Mononuclear cell (primary cell): ENCODE data around the gene CYSRT1. TPM values are rescaled to one million over a fixed set of nuclear protein-coding genes. Genes with fewer than 3 reads are reported as not detected.
A peak's percentile ranks its signal among the peaks of the same experiment; 100 is the strongest.

Source experiments
- H3K27me3 ChIP-seq: 2 replicates; pipeline ENCODE4 v1.6.0; 2011; ENCODE audit warnings: low read length, control low read depth; ENCODE audit not compliant: insufficient read depth
- H3K4me1 ChIP-seq: 2 replicates; pipeline ENCODE4 v1.5.1; 2011; ENCODE audit warnings: mild to moderate bottlenecking, low read length, control low read depth; ENCODE audit not compliant: insufficient read depth
- H3K4me3 ChIP-seq: 2 replicates; pipeline ENCODE4 v1.5.1; 2011; ENCODE audit warnings: mild to moderate bottlenecking, low read length, moderate library complexity
- H3K9me3 ChIP-seq: 2 replicates; pipeline ENCODE4 v1.5.1; 2011; ENCODE audit warnings: low read depth, mild to moderate bottlenecking, control low read depth, low read length
- total RNA-seq: library from RNA; depleted of rRNA; stranded (reverse); fragments of >200 nt; gene quantifications from one replicate; pipeline ENCODE4 v1.2.3, GENCODE V29; 2012

The CYSRT1 gene
- total RNA-seq, 1 donor, result 0.21 TPM

DNA sequence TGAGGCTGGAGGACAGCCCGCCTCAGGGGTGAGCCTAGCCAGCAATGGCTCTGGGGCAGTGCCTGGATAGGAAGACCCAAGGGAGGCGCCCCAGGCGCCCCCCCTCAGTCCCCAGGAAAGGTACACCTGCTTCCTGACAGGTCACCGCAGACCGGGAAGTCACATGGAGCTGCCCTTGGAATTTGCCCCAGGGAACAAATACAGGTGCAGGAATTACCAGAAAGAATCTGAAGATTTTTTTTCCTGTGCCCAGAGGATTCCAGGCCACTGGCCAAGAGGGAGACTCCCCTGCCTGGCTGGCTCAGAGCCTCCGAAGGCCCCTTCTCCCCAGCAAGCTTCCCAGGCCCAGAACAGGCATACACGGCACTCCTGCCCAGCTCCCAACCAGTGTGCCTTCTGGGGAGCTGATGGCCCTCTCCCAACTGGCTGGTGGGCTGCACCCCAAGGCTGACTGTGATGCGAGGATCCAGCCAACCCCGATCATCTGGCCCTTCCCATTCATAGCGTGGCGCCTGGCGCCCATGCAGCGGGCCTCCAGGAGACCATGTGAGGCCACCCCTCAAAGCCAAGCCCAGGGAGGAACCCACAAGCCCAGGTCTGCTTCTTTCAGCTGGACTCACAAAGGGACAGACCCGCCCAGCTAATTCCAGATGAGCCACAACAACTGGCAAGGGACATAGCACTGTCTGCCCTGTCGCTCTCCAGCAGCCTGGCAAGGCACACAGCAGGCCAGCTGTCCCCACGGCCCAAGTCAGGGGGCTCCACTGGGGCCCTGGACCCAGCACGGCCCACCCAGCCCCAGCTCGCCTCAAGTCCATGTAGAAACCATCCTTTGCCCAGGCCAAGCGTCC is 26.7 kb upstream of the CYSRT1 start:
- H3K27me3 ChIP-seq, result no peaks in the 10 kb centered on the region
- H3K4me3 ChIP-seq, result no peak overlapping the region
- H3K4me1 ChIP-seq, result peaks cover 28% of the 10 kb centered on the region
- no peaks in the 10 kb centered on the region for H3K9me3 ChIP-seq

DNA sequence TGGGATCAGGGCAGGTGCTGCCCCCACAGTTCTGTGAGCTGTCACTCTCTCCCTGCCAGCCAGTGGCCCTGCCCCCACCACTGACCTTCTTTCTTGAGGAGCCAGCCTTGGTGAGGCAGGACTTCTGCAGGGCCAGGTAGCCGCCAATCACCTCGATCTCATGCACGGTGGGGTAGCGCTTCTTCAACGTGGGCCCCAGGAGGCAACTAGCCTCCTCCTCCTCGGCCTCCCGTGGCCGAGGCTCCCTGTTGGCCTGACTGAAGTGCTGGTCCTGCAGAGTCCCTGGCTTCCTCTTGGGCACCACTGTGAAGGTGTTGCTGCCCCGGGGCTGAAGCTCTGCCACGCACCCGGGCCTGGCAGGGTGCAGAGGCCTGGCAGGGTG is 26.1 kb upstream of the CYSRT1 start:
- no peak overlapping the region for H3K4me3 ChIP-seq
- no peaks in the 10 kb centered on the region for H3K27me3 ChIP-seq
- peaks cover 30% of the 10 kb centered on the region for H3K4me1 ChIP-seq
- H3K9me3 ChIP-seq, result no peaks in the 10 kb centered on the region

DNA sequence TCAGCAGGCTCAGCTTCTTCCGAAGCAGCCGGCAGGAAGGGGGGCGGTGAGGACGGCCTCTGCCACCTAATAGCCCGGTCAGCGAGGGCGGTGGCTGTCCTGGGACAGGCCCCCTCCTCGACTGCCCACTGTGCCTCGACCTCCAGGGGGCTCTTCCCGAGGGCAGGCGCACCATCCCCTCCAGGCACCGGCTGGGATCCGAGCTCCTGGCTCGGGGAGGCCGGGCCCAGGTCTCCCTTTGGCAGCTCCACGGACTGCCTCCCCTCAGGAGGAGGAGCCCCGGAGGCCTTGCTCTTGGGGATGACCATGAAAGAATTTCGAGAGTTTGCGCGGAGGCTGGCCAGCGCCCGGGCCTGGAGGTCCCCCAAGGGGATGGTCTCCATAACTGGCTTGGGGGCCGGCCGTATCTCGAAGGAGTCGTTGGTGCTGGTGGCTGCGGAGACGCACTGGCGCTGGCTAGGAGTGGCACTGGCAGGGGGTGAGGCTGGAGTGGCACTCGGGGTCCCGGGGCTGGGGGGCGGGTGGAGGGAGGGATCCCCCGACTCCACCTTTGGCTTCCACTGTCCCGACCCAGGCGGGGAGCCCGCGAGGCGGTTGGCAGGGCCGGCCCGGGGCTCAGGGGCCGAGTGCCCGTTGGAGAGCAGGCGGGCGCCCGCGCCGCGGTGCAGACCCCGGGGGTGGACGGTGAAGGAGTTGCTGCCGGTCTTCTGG is 25.4 kb upstream of the CYSRT1 start:
- Histone ChIP-seq H3K9me3 (no peaks in the 10 kb centered on the region), H3K27me3 (no peaks in the 10 kb centered on the region), H3K4me3 (no peak overlapping the region), H3K4me1 (peaks cover 36% of the 10 kb centered on the region)

DNA sequence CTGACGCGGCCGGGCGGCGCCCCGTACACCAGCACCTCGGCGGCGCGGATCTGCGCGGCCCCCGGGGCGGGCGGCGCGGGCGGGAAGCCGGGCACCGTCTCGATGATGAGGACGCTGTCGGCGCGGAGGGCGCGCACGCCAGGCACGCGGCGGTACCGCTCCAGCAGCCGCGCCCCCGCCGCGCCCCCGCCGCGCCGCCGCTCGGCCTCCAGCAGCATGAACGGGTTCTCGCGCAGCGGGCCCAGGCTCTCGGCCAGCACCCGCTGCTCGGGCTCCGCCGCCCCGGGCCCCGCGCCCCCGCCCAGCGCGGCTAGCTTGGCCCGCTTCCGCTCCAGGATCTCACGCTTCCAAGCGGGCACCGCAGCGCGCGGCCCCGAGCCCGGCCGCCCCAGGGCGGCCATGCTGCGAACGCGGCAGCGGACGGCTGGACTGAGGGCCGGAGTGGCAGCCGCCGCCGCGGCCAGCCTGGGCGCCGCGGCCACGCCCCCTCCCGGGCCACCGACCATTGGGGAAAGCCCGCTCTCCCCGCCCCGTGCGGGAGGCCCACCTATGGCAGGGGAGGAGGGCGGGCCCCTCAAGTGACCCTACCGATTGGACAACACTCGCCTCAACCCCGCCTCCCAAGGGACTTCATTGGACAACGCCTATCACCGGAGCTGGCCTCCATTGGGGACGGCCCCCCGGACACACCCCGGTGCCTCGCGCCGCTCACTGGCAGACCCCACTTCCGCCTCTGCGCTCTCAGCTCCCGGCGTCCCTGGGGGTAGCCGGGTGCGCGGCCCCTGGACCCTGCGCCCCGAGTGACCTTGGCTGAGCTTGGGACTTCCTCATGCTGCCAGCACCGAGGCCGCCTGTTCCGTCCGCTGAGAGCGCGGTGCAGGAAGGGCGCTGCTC is 24.4 kb upstream of the CYSRT1 start, which contains the start of gene TPRN:
Gene TPRN, minus strand, starts transcription at position 431 of the 894 bp plus-strand sequence. Its CDS starts 30 bp downstream, at position 401.
- no peaks in the 10 kb centered on the region for H3K27me3 ChIP-seq
- H3K4me3 ChIP-seq, result peak within 1 kb of the TSS; percentile 57
- peaks cover 43% of the 10 kb centered on the region for H3K4me1 ChIP-seq
- no peaks in the 10 kb centered on the region for H3K9me3 ChIP-seq

DNA sequence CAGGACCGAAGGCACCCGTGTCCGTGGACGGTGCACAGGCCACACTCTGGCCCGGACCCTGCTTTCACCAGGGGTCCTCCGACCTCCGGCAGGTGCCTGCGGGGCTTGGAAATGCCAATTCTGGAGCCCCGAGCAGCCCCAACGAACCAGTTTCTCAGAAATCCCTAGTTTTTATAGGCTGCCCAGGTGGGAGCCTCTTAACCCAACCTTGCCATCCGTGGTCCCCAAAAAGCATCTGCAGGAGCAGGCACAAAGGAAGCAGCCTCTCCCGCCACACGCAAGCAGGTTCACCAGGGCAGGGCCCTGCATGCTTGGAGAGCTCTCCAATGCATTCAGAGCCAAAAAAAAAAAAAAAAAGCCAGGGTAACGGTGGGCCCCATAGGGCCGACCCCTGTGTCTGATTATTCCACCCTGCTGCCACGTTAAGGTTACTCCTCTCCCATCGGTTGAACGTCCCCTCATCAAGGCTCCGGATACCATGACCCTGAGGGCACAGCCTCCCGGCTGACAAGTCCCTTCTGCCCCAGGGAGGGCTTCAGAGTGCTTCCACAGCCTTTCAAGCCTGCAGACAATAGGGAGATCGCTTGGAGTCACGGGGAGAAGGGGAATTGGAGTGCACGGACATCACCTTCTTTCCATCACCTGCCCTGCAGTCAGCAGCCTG is 23.6 kb upstream of the CYSRT1 start:
- peaks cover 50% of the 10 kb centered on the region for H3K4me1 ChIP-seq
- no peaks in the 10 kb centered on the region for H3K9me3 ChIP-seq
- H3K4me3 ChIP-seq, result peak overlapping the region; percentile 57
- no peaks in the 10 kb centered on the region for H3K27me3 ChIP-seq

DNA sequence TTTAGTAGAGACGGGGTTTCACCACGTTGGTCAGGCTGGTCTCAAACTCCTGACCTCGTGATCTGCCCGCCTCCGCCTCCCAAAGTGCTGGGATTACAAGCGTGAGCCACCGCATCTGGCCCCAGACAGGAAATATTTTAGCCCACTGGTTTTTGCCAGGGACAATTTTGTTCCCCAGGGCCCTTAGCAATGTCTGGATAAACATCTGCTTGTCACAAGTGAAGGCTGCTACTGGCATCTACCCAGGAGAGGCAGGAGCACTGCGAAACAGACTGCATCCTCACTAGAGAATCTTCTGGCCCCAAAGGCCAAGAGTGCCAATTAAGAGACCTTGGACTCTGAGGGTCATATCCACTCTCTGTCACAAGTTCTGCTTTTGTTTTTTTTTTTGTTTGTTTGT is 22.0 kb upstream of the CYSRT1 start:
- no peak overlapping the region for H3K4me3 ChIP-seq
- H3K4me1 ChIP-seq, result peaks cover 57% of the 10 kb centered on the region

DNA sequence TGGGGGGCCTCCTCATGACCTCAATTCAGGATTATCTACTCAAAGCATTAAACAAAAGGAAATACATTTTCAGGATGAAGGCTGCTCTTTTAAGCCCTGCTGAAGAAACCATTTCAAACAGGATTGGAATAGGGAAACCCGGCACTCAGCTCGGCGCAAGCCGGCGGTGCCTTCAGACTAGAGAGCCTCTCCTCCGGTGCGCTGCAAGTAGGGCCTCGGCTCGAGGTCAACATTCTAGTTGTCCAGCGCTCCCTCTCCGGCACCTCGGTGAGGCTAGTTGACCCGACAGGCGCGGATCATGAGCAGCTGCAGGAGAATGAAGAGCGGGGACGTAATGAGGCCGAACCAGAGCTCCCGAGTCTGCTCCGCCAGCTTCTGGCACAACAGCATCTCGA is 20.2 kb upstream of the CYSRT1 start:
- Histone ChIP-seq H3K4me1 (peaks cover 44% of the 10 kb centered on the region), H3K27me3 (no peaks in the 10 kb centered on the region), H3K4me3 (peak overlapping the region; percentile 94), H3K9me3 (no peaks in the 10 kb centered on the region)

More for the DNA sequence above, 22.0 kb upstream of the CYSRT1 start:
- Histone ChIP-seq H3K27me3 (no peaks in the 10 kb centered on the region), H3K9me3 (no peaks in the 10 kb centered on the region)

DNA sequence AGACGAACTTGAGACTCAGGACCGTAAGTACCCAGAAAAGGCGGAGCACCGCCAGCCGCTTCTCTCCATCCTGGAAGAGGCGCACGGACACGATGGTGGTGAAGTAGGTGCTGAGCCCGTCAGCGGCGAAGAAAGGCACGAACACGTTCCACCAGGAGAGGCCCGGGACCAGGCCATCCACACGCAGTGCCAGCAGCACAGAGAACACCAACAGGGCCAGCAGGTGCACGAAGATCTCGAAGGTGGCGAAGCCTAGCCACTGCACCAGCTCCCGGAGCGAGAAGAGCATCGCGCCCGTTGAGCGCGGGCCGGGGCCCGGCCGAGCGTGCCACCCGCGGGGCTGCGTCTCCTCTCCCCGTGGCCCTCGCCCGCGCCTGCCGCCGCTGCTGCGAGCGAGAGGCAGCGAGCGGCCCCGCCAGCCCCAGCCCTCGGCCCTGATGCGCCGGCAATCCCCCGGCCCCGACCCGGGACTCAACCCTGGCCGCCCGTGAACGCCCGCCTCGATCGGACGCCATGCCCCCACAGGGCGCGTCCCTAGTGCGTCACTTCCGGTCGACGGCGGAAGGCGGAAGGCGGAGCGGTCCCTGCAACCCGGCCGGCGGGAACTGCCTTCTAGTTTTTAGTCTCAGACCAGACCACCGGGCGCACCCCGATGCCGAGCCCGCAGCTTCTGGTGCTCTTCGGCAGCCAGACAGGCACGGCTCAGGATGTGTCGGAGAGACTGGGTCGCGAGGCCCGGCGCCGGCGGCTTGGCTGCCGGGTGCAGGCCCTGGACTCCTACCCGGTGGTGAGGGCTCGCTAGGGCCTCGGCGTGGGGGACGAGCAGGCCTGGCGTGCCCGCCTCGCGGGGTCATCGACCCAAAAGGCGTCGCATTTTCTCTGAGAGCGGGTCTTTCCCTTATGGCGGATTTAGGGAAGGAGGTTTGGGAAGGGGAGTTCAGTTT is 19.6 kb upstream of the CYSRT1 start, which contains the start of the genes NDOR1 and TMEM203:
Gene NDOR1, plus strand, starts transcription at position 575 of the 944 bp plus-strand sequence. Its CDS starts 78 bp downstream, at position 653.
Gene TMEM203, minus strand, starts transcription at position 523 of the 944 bp plus-strand sequence. Its CDS starts 234 bp downstream, at position 289.
- H3K4me1 ChIP-seq, result peaks cover 44% of the 10 kb centered on the region
- H3K4me3 ChIP-seq, result peak within 1 kb of the TSS; percentile 94
- no peaks in the 10 kb centered on the region for H3K9me3 ChIP-seq
- H3K27me3 ChIP-seq, result no peaks in the 10 kb centered on the region

DNA sequence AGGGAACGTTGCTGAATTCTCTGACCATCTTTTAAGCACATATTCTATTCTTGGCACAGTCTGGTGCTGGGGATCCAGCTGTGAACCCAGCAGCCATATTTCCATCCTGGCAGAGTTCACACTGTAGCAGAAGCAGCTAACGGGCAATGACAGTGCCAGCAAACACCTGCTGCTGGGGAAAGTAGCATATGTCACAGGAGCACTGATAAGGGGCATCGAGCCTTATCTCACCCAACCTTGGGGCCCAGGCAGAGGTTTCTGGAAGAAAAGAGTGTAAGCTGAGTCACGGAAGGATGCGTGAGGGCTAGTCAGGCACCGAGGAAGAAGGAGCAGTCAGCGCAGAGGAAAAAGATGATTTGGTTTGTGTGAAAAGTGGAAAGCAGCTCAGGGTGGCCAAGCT is 18.4 kb upstream of the CYSRT1 start:
- Histone ChIP-seq H3K9me3 (no peaks in the 10 kb centered on the region), H3K4me3 (no peak overlapping the region), H3K27me3 (no peaks in the 10 kb centered on the region), H3K4me1 (peaks cover 38% of the 10 kb centered on the region)

DNA sequence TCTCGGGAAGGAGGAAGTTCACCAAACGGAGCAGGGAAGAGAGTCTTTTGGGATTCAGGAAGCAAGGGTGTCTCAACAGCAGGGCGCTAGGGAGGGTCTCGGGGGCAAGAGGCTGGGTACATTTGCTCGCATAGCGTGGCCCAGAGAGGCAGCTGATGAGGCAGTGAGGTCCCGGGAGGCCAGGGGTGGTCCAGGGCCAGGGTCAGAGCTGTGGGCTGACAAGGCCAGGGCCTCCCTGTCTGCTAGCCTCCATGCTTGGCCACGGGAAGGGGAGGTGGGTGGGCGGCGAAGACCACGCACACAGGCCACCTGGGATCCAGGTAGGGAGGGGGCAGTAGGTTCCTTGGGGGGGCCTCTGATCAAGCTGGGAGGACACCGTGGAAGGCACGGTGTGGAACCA is 13.4 kb upstream of the CYSRT1 start:
- H3K4me1 ChIP-seq, result peaks cover 5% of the 10 kb centered on the region
- H3K4me3 ChIP-seq, result no peak overlapping the region
- H3K9me3 ChIP-seq, result no peaks in the 10 kb centered on the region
- no peaks in the 10 kb centered on the region for H3K27me3 ChIP-seq

DNA sequence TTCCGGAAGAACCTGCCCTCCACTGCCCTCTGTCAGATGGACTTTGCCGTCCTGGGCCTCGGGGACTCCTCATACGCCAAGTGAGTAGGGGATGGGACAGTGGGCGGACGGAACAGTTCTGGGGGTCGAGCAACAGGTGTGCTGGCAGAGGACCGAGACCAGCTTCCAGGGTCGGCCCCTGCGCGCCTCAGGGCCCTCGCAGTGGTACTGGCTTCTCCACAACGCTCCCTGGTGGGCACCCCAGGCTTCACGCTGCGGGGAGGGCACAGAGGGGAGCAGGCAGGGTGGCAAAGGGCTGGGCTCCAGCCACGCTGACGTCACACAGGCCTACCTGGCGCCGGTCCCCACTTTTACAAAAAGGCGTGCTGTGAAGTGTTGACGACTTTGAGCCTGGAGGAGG is 12.5 kb upstream of the CYSRT1 start:
- Histone ChIP-seq H3K4me1 (no peaks in the 10 kb centered on the region), H3K4me3 (no peak overlapping the region), H3K27me3 (no peaks in the 10 kb centered on the region), H3K9me3 (no peaks in the 10 kb centered on the region)

DNA sequence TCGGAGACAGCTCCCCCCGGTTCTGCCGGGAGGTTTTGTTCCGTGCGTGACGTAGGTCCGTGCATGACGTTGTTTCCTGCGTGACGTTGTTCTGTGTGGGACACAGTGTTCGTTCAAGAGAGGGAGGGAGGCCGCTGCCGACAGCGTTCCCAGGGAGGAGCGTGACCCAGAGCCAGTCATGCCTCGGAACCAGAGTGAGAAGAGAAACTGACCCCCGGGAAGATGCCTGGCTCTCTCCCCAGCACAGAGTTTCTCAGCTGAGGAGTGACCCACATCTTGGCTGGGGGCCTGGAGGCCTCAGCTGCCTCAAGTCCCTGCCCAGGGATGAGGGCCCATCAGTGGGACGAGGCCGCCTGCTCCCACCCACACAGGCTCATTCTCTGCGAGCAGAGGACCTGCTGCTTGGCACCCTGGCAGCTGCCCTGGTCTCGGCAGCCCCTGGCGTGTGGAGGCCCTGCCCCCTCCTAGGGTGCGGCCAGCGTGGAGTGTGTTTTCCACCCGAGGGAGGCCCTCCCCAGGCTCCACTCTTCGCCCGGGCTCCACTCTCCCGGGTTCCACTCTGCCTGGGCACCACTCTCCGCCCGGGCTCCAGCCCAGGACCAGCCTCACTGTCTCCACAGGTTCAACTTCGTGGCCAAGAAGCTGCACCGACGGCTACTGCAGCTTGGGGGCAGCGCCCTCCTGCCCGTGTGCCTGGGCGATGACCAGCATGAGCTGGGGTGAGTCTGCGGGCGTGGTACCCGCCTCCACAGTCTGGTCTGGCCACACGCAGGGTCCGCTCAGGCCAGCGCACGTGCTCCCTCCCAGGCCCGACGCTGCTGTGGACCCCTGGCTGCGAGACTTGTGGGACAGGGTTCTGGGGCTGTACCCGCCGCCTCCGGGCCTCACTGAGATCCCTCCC is 11.6 kb upstream of the CYSRT1 start:
- Histone ChIP-seq H3K4me3 (no peak overlapping the region), H3K4me1 (no peaks in the 10 kb centered on the region), H3K9me3 (no peaks in the 10 kb centered on the region), H3K27me3 (no peaks in the 10 kb centered on the region)

DNA sequence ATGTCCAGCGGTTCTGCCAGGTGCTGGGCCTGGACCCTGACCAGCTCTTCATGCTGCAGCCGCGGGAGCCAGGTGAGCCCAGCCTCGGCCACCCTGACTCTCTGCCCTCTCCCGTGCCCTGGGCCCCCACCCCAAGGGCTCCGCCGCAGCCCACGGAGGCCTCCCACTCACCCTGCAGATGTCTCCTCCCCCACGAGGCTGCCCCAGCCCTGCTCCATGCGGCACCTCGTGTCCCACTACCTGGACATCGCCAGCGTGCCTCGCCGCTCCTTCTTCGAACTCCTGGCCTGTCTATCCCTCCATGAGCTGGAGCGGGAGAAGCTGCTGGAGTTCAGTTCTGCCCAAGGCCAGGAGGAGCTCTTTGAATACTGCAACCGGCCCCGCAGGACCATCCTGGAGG is 10.4 kb upstream of the CYSRT1 start:
- H3K9me3 ChIP-seq, result no peaks in the 10 kb centered on the region
- no peaks in the 10 kb centered on the region for H3K27me3 ChIP-seq
- no peak overlapping the region for H3K4me3 ChIP-seq

More for the DNA sequence above, 10.4 kb upstream of the CYSRT1 start:
- H3K4me1 ChIP-seq, result no peaks in the 10 kb centered on the region
